ENCODE measurements around the gene NEUROG1. TPM values are rescaled to one million over a fixed set of nuclear protein-coding genes. Genes with fewer than 3 reads are reported as not detected.

Gene NEUROG1
- total RNA-seq, 1 donor from 2014 or later: not detected

DNA sequence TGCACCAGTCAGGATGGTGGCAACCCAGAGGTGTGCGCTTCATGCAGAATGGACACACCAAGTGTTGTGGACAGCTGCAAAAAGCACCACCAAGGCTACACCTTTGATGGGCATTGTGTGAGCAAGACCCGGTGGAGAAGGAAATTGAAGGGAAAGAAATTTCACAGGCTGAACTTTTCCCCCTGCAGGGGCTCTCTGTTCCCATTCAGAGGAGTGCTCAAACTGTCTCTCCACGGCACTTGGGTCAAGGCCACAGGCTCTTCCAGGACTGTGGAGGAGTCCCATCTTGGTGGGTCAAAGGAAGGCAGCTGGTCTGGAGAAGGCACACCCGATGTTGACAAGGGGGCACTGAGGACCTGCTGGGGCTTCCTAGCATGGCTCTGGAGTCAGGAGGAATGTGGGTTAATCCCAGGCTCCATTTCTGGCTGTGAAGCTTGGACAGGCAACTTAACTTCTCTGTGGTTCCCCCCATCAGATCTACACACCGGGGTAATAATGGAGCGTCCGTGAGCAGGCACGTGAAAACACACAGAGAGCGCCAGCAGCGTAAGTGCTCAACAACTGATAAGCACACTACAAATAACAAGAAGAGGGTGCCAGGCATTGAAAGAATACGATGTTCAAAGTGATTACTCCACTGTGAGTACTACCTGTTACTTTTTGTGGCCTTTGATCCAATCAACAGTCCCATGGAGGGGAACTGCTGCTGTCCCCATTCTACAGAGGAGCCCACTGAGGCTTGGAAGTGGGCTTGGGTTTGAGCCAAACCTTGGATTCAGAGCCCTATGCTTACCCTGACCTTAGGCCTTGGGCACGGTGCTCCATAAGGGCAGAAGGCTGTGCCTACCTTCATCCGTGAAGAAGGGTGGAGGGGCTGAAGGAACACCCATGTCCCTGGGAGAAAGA, 49.4 kb downstream of the NEUROG1 start:
- Mint-ChIP-seq H3K27ac (no peak overlapping the region), H3K36me3 (ENCODE audit: insufficient read depth) (no peaks in the 10 kb centered on the region), H3K4me1 (ENCODE audit: low read depth) (peaks cover 14% of the 10 kb centered on the region), H3K9me3 (ENCODE audit: low read depth) (no peaks in the 10 kb centered on the region), H3K4me3 (ENCODE audit: low read depth) (no peak overlapping the region), H3K27me3 (peaks cover 83% of the 10 kb centered on the region)
- DNase-seq (ENCODE audit: low spot score, unreplicated experiment): no peak
- TF ChIP-seq, protein P1, sequence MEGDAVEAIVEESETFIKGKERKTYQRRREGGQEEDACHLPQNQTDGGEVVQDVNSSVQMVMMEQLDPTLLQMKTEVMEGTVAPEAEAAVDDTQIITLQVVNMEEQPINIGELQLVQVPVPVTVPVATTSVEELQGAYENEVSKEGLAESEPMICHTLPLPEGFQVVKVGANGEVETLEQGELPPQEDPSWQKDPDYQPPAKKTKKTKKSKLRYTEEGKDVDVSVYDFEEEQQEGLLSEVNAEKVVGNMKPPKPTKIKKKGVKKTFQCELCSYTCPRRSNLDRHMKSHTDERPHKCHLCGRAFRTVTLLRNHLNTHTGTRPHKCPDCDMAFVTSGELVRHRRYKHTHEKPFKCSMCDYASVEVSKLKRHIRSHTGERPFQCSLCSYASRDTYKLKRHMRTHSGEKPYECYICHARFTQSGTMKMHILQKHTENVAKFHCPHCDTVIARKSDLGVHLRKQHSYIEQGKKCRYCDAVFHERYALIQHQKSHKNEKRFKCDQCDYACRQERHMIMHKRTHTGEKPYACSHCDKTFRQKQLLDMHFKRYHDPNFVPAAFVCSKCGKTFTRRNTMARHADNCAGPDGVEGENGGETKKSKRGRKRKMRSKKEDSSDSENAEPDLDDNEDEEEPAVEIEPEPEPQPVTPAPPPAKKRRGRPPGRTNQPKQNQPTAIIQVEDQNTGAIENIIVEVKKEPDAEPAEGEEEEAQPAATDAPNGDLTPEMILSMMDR (IDR thresholded peaks at IDR 0.05; ENCODE audit: unreplicated experiment): no peak

DNA sequence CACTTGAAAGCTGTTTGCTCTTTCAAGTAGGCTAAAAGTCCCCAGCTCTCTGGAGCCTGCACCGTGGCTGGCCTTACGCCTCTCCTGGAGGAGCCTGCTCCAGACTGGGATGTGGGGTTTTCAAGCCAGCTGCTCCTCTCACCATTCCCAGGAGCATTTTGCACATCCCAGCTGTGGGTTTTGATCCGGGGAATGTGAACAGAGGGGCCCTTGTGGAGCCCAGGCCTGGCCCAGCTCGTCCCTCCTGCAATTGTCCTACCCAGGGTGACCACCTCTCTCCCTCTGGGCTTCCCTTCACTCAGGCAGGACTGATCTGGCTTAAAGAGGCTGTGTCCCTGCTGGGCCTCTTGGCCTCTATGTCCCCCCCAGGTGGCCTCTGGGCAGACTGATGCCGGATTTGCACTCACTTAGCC, 51.1 kb downstream of the NEUROG1 start:
- DNase-seq (ENCODE audit: low spot score, unreplicated experiment): no peak
- H3K36me3 Mint-ChIP-seq (ENCODE audit: insufficient read depth): no peaks in the 10 kb centered on the region
- TF ChIP-seq, protein P1 (IDR thresholded peaks at IDR 0.05; ENCODE audit: unreplicated experiment): no peak
- no peak overlapping the region for H3K4me3 Mint-ChIP-seq (ENCODE audit: low read depth)
- peaks cover 78% of the 10 kb centered on the region for H3K27me3 Mint-ChIP-seq
- no peaks in the 10 kb centered on the region for H3K9me3 Mint-ChIP-seq (ENCODE audit: low read depth)
- peaks cover 8% of the 10 kb centered on the region for H3K4me1 Mint-ChIP-seq (ENCODE audit: low read depth)
- no peak overlapping the region for H3K27ac Mint-ChIP-seq

Other genes starting within 250 kb of the NEUROG1 start
- gene MACROH2A1, start 136.7 kb downstream of the NEUROG1 start, total RNA-seq: 311 and 319 TPM in 2 replicates
- not detected in 2 replicates for gene DCANP1, start 88.6 kb downstream of the NEUROG1 start, total RNA-seq
- not detected in 2 replicates for gene TIFAB, start 83.6 kb downstream of the NEUROG1 start, total RNA-seq
- gene CXCL14, start 43.0 kb upstream of the NEUROG1 start, total RNA-seq: 6.1 and 10.1 TPM in 2 replicates